Activated T-cell treated with anti-CD3 and anti-CD28 coated beads, Interleukin-2, amount 50 U/mL, for 72 hours (primary cell): ENCODE measurements around the gene AQP10. TPM values are rescaled to one million over a fixed set of nuclear protein-coding genes. Genes with fewer than 3 reads are reported as not detected.

Source experiments
- ATAC-seq, 2 donors: fragments of 150-1000 bp; cut with Tn5 transposase; replicated peaks in 1 of 2; 2 replicates each; pipeline ENCODE4 v1.10.0; 2021; ENCODE audit warnings: moderate library complexity in 2 of 2, mild to moderate bottlenecking in 1 of 2
- DNase-seq, 2 donors: peaks; one replicate each; pipeline ENCODE4 v3.0.0; 2021 to 2022; ENCODE audit warnings: mixed read lengths in 1 of 2
- H3K27ac Mint-ChIP-seq: one replicate; pipeline ENCODE4 v1.8.0; 2022; ENCODE audit warnings: mild to moderate bottlenecking, moderate library complexity, mixed read lengths
- H3K27me3 Mint-ChIP-seq: one replicate; pipeline ENCODE4 v1.8.0; 2022; ENCODE audit warnings: low read depth, mixed read lengths
- H3K36me3 Mint-ChIP-seq, 2 donors: one replicate each; pipeline ENCODE4 v1.8.0; 2022; ENCODE audit warnings: mixed read lengths in 2 of 2, mild to moderate bottlenecking in 1 of 2; ENCODE audit not compliant: insufficient read depth in 2 of 2
- H3K4me1 Mint-ChIP-seq: one replicate; pipeline ENCODE4 v1.8.0; 2022; ENCODE audit warnings: low read depth, mixed read lengths
- H3K4me3 Mint-ChIP-seq, 2 donors: one replicate each; pipeline ENCODE4 v1.8.0; 2022; ENCODE audit warnings: mild to moderate bottlenecking in 2 of 2, mixed read lengths in 2 of 2, moderate library complexity in 2 of 2
- H3K9me3 Mint-ChIP-seq, 2 donors: one replicate each; pipeline ENCODE4 v1.8.0; 2022; ENCODE audit warnings: mixed read lengths in 2 of 2
- total RNA-seq, 2 donors: library from RNA; stranded (reverse); gene quantifications; one replicate each; pipeline ENCODE4 v1.2.3, GENCODE V29; 2022

Gene AQP10
- total RNA-seq, 2 donors from 2014 or later = not detected

DNA sequence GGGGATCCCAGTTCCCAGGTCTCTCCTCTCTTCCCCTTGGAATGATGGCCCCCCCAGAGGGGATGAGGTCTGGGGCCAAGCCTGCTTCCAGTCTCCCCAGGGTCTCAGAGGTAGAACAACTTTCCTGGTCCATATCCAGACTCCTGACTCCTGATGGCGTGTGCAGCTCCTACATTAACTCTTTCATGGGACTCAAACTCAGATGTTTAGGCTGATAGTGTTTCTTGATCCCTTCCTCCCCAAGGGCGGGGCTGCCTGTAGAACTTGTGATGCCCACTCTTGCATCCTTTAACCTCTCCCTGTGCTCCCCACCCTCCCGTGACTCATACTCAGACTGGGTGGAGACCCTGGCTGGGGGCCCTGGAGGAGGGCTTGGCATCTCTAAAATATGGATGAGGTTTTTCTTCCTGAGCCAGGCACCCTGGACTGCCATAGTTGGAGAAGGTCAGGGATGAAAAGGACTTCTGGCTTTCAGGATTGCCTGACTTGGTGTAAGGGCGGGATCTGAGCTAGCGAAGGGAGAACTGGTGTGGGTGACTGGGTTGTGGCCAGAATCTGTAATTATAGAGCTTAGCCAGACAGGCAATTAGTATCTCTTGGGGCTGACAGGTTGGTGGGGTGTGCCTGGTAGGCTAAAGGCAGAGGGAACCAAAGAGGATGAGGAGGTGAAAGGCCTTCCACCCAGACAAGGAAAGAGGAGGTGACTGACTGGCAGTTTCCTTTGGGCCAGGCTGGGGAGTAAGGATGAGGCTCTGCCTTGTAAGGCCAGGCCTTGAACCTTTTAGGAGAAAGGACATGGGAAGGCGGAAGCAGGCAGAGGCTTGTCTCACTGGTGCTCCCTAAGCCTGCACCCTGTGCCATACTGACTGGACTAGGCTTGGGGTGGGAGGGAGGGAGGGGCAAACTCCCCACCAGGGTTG, 5.9 kb downstream of the AQP10 start:
- H3K4me1 Mint-ChIP-seq = peaks cover 61% of the 10 kb centered on the region

DNA sequence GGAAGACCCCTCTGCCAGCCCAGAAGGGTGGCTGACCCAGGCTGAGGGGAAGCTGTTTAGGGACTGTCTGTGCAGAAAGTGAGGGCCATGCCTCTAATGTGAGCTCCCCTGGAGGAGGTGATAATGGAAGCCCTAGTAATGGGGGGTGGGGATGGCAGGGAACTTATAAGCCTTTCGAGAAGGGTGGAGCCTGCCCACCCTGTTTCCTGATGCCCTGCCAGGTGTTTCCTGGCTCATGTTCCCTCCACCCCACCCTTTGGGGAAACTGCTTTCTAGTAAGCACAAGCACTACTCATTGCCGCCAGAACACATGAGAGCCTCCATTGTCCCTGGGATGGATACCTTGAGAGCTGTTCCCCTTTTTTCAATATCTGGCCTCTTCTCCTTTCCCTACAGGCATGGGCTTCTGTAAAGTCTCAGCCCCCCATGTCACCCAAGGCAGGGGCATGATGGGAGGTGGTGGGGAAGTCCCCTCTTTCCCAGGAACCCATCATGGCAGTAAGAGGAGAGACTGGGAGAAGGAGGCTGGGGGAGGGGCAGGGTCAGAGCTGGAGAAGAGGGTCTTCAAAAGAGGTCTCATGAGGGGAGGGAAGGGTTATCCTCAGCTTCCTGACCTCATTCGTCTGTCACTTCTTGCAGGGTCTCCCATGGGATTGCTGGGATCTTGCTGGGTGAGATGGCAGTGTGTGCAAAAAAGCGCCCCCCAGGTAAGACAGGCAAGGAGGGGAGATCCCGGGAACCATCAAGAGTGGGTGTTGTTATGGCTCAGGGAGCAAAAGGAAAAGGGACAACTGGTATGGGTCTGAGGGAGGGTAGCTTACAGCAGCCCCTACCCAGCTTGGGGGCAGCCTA, 6.8 kb downstream of the AQP10 start:
- no peaks in the 10 kb centered on the region for H3K9me3 Mint-ChIP-seq
- no peak for ATAC-seq
- peak overlapping the region; percentile 91 for H3K4me3 Mint-ChIP-seq
- no peaks in the 10 kb centered on the region for H3K27me3 Mint-ChIP-seq
- peaks cover 2 to 8% of the 10 kb centered on the region in 2 donors for H3K36me3 Mint-ChIP-seq
- H3K4me1 Mint-ChIP-seq = peaks cover 66% of the 10 kb centered on the region
- peak overlapping the region; percentile 34 for H3K27ac Mint-ChIP-seq
- DNase-seq = no peak

More for the DNA sequence above, 5.9 kb downstream of the AQP10 start:
- ATAC-seq = no peak
- peak in 1 of 2 donors; percentile 20 for DNase-seq
- Mint-ChIP-seq H3K27ac (peak overlapping the region; percentile 21), H3K4me3 (peak overlapping the region; percentile 91 to 96), H3K27me3 (no peaks in the 10 kb centered on the region), H3K9me3 (no peaks in the 10 kb centered on the region), H3K36me3 (peaks cover 2% of the 10 kb centered on the region in 2 donors)

DNA sequence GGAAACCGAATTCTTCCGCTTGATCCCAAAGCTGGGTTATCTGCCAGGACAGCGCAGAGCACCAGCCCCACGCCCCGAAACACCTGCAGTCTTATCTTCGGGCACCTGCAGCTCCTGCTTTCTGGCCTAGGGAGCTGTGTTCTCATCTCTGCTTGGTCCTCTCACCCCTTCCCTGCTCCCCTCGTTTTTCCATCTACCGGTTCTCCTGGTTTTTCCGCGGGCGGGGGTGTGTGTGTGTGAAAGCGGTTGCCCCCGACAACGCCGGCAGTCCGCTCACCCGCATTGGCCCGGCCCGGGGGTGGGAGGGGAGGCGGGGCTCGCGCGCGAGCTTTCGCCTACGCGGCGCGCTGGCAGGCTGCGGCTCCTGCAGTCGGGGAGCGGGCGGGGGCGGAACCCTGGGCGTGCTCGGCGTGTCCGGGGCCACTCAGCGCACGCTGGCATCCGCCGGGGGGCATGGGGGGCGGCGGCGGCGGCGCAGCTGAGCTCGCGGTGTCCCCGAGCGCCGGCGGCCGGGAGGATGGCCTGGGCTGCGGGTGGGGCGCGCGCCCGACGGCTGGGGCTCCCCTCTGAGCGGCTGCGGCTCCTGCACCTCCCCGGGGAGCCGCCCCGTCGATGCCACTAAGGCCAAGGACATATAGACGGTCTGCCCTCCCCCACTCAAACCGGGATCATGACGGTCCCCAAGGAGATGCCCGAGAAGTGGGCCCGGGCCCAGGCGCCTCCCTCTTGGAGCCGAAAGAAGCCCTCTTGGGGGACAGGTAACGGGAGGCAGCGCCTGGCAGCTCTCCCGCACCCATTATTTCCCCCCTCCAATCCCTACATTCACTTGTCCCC, 7.6 kb downstream of the AQP10 start:
- Mint-ChIP-seq H3K4me1 (peaks cover 66% of the 10 kb centered on the region), H3K9me3 (no peaks in the 10 kb centered on the region)

DNA sequence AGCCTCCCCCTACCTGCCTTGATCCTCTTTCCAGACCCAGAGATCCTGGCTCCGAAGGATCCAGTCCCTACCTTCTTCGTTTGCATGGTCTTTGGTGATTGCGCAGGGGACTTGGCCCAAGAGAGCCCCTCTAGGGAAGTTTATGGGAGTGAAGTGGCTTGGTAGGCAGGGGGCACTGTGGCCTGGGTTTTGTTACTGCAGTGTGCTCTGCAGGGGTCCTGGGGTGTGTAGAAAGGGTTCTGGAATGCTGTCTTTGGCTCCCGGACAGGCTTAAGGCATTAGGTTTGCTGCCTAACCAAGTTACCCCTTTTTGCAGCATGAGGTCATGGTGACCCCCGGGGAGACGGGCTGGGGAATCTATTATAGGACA, 8.2 kb downstream of the AQP10 start:
- DNase-seq = no peak
- Mint-ChIP-seq H3K27me3 (no peaks in the 10 kb centered on the region), H3K36me3 (peaks cover 5 to 11% of the 10 kb centered on the region in 2 donors), H3K9me3 (no peaks in the 10 kb centered on the region), H3K4me3 (peak overlapping the region; percentile 71 to 91), H3K4me1 (peaks cover 69% of the 10 kb centered on the region), H3K27ac (peak overlapping the region; percentile 72)
- ATAC-seq = no peak

More for the DNA sequence above, 7.6 kb downstream of the AQP10 start:
- Mint-ChIP-seq H3K4me3 (peak overlapping the region; percentile 91), H3K27ac (no peak overlapping the region), H3K36me3 (peaks cover 2 to 8% of the 10 kb centered on the region in 2 donors), H3K27me3 (no peaks in the 10 kb centered on the region)
- ATAC-seq (peak; percentile 68 to 73), DNase-seq (peak; percentile 91 to 95)

DNA sequence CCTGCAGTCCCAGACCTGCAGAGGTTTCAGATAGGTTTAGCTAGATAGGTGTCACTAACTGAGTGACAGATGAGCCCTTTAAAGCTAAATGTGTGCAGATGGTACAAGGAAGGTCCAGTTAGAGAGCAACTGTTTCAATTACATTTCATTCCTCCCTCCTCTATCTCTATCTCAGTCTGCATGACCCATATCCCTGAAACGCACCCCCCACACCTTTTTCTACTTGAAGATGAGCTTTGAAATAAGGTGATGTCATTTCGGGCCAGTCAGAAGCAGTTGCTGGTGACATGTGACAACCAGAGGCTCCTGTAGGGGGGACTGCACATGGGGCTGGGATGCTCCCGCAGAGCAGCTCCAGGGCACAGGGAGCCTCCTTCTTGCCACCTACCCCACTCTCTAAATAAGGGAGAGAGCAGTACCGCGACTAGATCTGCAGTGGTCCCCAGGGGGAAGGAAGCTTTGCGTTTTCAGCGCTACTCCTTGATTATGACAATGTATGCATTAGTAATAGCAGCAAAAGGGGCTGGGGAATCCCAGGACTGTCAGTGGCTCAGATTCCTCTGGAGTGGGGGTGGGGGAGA, 8.7 kb downstream of the AQP10 start:
- H3K27ac Mint-ChIP-seq = peak overlapping the region; percentile 72
- DNase-seq = peak in 1 of 2 donors; percentile 38
- peak overlapping the region; percentile 71 to 91 for H3K4me3 Mint-ChIP-seq
- H3K36me3 Mint-ChIP-seq = peaks cover 5 to 14% of the 10 kb centered on the region in 2 donors
- H3K4me1 Mint-ChIP-seq = peaks cover 70% of the 10 kb centered on the region
- H3K9me3 Mint-ChIP-seq = no peaks in the 10 kb centered on the region
- H3K27me3 Mint-ChIP-seq = no peaks in the 10 kb centered on the region
- peak in 1 of 2 donors; percentile 4 for ATAC-seq

DNA sequence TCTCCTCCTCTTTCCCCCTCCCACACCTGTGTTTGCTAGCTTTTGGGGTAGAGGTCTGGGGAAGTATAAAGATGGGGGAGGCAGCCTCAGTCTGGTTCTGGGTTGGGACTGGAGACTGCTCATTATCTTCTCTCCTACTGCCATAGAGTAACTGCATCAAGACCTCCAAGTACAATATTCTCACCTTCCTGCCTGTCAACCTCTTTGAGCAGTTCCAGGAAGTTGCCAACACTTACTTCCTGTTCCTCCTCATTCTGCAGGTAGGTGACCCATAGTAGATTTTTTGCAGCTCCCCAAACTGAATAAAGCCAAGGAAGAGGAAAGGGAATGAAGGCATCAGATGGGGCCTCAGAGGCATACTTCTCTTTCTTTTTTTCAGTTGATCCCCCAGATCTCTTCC, 9.8 kb downstream of the AQP10 start:
- DNase-seq = no peak
- H3K4me3 Mint-ChIP-seq = peak overlapping the region; percentile 50 to 67

DNA sequence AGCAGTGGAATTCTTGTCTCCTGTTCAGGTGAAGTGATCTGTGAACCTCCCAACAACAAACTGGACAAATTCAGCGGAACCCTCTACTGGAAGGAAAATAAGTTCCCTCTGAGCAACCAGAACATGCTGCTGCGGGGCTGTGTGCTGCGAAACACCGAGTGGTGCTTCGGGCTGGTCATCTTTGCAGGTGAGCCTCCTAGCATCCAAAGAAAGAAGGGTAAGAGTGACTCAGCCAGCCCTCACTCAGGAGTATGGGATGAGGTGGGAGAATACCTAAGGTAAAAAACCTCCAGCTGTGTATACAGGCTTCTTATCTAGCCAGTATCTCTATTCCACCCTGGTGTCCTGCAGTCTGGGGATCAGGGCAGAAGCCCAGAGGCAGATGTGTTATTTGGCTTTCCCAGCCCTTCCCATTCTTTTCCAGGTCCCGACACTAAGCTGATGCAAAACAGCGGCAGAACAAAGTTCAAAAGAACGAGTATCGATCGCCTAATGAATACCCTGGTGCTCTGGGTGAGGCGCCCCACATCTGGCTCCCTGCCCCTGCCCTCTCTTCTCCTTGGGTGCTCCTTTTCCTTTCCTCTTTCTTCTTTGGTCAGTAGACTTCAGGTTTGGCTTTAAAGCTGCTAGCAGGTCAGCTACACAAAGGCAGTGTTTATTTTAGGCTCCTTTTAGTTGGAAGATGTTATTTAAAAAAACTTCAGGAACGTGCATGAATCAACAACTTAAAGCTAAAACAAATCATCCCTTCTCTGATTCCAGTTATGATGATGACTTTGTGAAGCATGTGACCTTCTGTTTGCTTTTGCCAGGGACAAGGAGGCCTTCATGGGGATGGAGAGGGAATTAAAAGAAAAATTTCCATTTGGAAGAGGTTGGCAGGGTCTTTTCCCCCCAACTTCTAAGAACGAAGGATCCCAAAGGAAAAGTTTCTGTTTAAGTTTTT, 13.5 kb downstream of the AQP10 start:
- Mint-ChIP-seq H3K4me3 (peak overlapping the region in 1 of 2 donors; percentile 49), H3K36me3 (peaks cover 10 to 22% of the 10 kb centered on the region in 2 donors), H3K4me1 (peaks cover 71% of the 10 kb centered on the region), H3K9me3 (no peaks in the 10 kb centered on the region), H3K27me3 (no peaks in the 10 kb centered on the region), H3K27ac (peak overlapping the region; percentile 94)
- DNase-seq (no peak), ATAC-seq (no peak)

More for the DNA sequence above, 9.8 kb downstream of the AQP10 start:
- peaks cover 7 to 17% of the 10 kb centered on the region in 2 donors for H3K36me3 Mint-ChIP-seq
- ATAC-seq = no peak
- no peaks in the 10 kb centered on the region for H3K27me3 Mint-ChIP-seq
- H3K9me3 Mint-ChIP-seq = no peaks in the 10 kb centered on the region
- H3K27ac Mint-ChIP-seq = peak overlapping the region; percentile 91
- H3K4me1 Mint-ChIP-seq = peaks cover 80% of the 10 kb centered on the region

DNA sequence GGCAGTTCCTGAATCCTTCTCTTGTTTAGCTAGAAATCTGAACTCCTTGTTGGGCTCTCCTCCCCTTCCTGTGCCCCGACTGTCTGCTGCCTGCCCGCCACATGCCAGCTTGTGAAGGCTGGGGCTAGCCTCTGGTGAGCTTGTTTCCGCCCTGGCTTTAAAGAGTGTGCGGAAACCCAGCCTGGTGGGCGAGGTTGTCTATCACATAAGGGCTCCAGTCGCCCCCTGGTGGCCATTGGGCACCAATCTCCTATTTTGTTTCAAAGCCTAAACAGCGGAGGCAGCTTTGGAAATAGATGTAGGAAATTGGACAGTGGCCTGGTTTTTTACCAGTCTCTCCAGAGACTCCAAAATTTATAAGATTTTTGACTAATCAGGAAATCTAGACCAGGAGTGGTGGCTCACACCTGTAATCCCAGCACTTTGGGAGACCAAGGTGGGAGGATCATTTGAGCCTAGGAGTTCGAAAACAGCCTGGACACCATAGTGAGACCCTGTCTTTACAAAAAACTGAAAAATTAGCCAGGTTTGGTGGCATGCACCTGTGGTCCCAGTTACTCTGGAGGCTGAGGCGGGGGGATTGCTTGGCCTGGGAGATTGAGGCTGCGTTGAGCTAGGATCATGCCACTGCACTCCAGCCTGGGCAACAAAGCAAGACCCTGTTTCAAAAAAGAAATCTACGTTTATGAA, 14.3 kb downstream of the AQP10 start:
- Mint-ChIP-seq H3K4me3 (peak overlapping the region; percentile 11 to 49), H3K4me1 (peaks cover 70% of the 10 kb centered on the region), H3K27me3 (no peaks in the 10 kb centered on the region), H3K27ac (peak overlapping the region; percentile 94), H3K9me3 (no peaks in the 10 kb centered on the region), H3K36me3 (peaks cover 13 to 22% of the 10 kb centered on the region in 2 donors)
- peak; percentile 96 to 99 for ATAC-seq
- DNase-seq = peak; percentile 93

DNA sequence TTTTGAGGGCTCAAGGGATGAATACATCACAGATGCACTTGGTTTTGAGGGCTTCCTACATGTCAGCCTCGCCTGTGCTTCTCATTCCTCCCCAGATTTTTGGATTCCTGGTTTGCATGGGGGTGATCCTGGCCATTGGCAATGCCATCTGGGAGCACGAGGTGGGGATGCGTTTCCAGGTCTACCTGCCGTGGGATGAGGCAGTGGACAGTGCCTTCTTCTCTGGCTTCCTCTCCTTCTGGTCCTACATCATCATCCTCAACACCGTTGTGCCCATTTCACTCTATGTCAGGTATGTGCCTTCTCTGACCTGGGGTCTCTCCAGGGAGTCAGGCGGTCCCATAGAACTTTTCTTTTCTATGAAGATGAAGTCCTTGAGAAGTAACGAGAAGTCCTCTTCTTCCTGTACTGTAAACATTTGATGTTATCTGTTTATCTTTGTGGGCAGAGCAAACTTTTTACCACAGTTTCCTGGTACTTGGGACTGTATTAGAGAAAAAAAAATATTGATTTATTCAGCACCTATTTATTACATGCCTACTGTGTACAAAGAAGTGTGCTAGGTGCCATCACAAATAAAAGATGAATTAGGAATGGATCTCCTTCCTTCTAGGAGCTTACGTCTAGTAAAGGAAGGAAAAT, 16.5 kb downstream of the AQP10 start:
- peaks cover 13 to 18% of the 10 kb centered on the region in 2 donors for H3K36me3 Mint-ChIP-seq
- no peaks in the 10 kb centered on the region for H3K27me3 Mint-ChIP-seq
- DNase-seq (no peak), ATAC-seq (no peak)
- peak overlapping the region; percentile 75 for H3K27ac Mint-ChIP-seq
- H3K4me1 Mint-ChIP-seq = peaks cover 61% of the 10 kb centered on the region
- H3K4me3 Mint-ChIP-seq = peak overlapping the region; percentile 22 to 36
- H3K9me3 Mint-ChIP-seq = no peaks in the 10 kb centered on the region

DNA sequence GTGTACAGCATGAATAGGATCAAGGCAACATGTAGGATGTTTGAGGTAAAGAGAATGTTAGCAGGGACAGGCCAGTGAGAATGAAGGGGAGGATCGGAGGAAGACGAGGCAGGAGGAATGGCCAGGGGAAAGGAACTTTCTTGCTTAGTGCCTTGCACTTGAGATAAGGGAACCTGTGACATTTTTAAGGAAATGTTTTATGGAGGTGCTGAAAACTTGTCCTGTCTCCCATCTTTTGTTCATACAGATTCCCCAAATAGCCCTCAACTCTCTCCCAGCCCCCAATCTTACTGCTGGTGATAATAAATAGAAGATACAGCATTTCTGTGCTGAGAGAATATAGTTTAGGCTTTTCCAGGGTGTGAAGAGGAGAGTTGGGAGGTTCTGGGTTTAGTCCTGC, 18.0 kb downstream of the AQP10 start:
- H3K27me3 Mint-ChIP-seq = no peaks in the 10 kb centered on the region
- H3K27ac Mint-ChIP-seq = peak overlapping the region; percentile 5
- H3K4me1 Mint-ChIP-seq = peaks cover 73% of the 10 kb centered on the region
- ATAC-seq = no peak
- no peak overlapping the region for H3K4me3 Mint-ChIP-seq
- H3K9me3 Mint-ChIP-seq = no peaks in the 10 kb centered on the region
- DNase-seq = no peak
- peaks cover 13 to 23% of the 10 kb centered on the region in 2 donors for H3K36me3 Mint-ChIP-seq
